HEK293 (cell line): ENCODE measurements around the gene EFCAB5.

Source experiments
- CTCF ChIA-PET: fragments of 350-600 bp; formaldehyde crosslinking; extraction: SDS; loops from one replicate; lab custom pipeline; 2021; ENCODE audit warnings: antibody characterized with exemption; lab: Yijun Ruan, JAX
- POLR2A ChIA-PET: fragments of 300-600 bp; formaldehyde crosslinking; extraction: SDS; loops from one replicate; lab custom pipeline; 2020; ENCODE audit warnings: antibody characterized with exemption, inconsistent platforms; lab: Yijun Ruan, JAX
- H3K27ac ChIP-seq: fragments of 200-500 bp; sonication (Bioruptor generic); 2 replicates; pipeline ENCODE4 v1.5.1; 2014; ENCODE audit warnings: low read depth, low read length, control low read depth, inconsistent platforms; ENCODE audit errors: extremely low read depth
- H3K36me3 ChIP-seq, 2 experiments: fragments of 200-500 bp in 1 of 2; sonication (Bioruptor generic) in 1 of 2; 1 replicate in 1 of 2; 2 replicates in 1 of 2; pipeline ENCODE4 v1.5.1; 2014 to 2017; ENCODE audit warnings: inconsistent platforms in 2 of 2, low read length in 2 of 2; ENCODE audit not compliant: control insufficient read depth in 2 of 2, insufficient read depth in 1 of 2
- H3K4me1 ChIP-seq: fragments of 200-500 bp; sonication (Bioruptor generic); 2 replicates; pipeline ENCODE4 v1.5.1; 2014; ENCODE audit warnings: mild to moderate bottlenecking, low read length, inconsistent platforms; ENCODE audit not compliant: control insufficient read depth, insufficient read depth
- H3K4me3 ChIP-seq: 2 replicates; pipeline ENCODE4 v1.5.1; 2011; ENCODE audit warnings: low read depth, mild to moderate bottlenecking, control low read depth, low read length, moderate library complexity
- H3K9me3 ChIP-seq: fragments of 200-500 bp; sonication (Bioruptor generic); 2 replicates; pipeline ENCODE4 v1.5.1; 2014; ENCODE audit warnings: low read depth, low read length, inconsistent platforms; ENCODE audit not compliant: control insufficient read depth, insufficient read depth
- AEBP2 ChIP-seq: fragments of 450-650 bp; formaldehyde crosslinking; IDR thresholded peaks from 2 replicates; pipeline ENCODE4 v1.5.1; 2016; ENCODE audit warnings: missing biosample characterization, missing genetic modification characterization, borderline replicate concordance
- EGR2 ChIP-seq: fragments of 450-650 bp; formaldehyde crosslinking; IDR thresholded peaks from 2 replicates; pipeline ENCODE4 v1.5.1; 2016; ENCODE audit warnings: low read depth, missing biosample characterization, missing genetic modification characterization
- MYNN ChIP-seq: fragments of 450-650 bp; formaldehyde crosslinking; IDR thresholded peaks from 2 replicates; pipeline ENCODE4 v1.5.1; 2016; ENCODE audit warnings: missing biosample characterization, missing genetic modification characterization, borderline replicate concordance
- SCRT2 ChIP-seq: fragments of 450-650 bp; formaldehyde crosslinking; IDR thresholded peaks from 2 replicates; pipeline ENCODE4 v1.5.1; 2016; ENCODE audit warnings: missing biosample characterization, missing genetic modification characterization
- TRIM28 ChIP-seq: IDR thresholded peaks from 2 replicates; pipeline ENCODE4 v1.6.1; 2011; ENCODE audit warnings: low read length, control low read depth, borderline replicate concordance
- TSHZ1 ChIP-seq: fragments of 450-650 bp; formaldehyde crosslinking; IDR thresholded peaks from 2 replicates; pipeline ENCODE4 v1.5.1; 2016; ENCODE audit warnings: missing biosample characterization, missing genetic modification characterization, borderline replicate concordance
- ZBTB7A ChIP-seq: fragments of 450-650 bp; formaldehyde crosslinking; IDR thresholded peaks from 2 replicates; pipeline ENCODE4 v1.5.1; 2016; ENCODE audit warnings: low read depth, missing biosample characterization, missing genetic modification characterization
- ZFP37 ChIP-seq: fragments of 450-650 bp; formaldehyde crosslinking; IDR thresholded peaks from 2 replicates; pipeline ENCODE4 v1.5.1; 2016; ENCODE audit warnings: missing biosample characterization, missing genetic modification characterization
- ZNF121 ChIP-seq: fragments of 450-650 bp; formaldehyde crosslinking; IDR thresholded peaks from 2 replicates; pipeline ENCODE4 v1.5.1; 2016; ENCODE audit warnings: missing biosample characterization, missing genetic modification characterization
- ZNF16 ChIP-seq: fragments of 450-650 bp; formaldehyde crosslinking; IDR thresholded peaks from 2 replicates; pipeline ENCODE4 v1.5.1; 2016; ENCODE audit warnings: low read depth, missing biosample characterization, missing genetic modification characterization
- ZNF184 ChIP-seq: fragments of 450-650 bp; IDR thresholded peaks from 2 replicates; pipeline ENCODE4 v1.5.1; 2018; ENCODE audit warnings: missing biosample characterization, mild to moderate bottlenecking, missing genetic modification characterization
- ZNF324 ChIP-seq: fragments of 450-650 bp; formaldehyde crosslinking; IDR thresholded peaks from 2 replicates; pipeline ENCODE4 v1.5.1; 2016; ENCODE audit warnings: missing biosample characterization, missing genetic modification characterization
- ZNF544 ChIP-seq: fragments of 450-650 bp; formaldehyde crosslinking; IDR thresholded peaks from 2 replicates; pipeline ENCODE4 v1.5.0; 2017; ENCODE audit warnings: missing biosample characterization, missing genetic modification characterization
- ZNF785 ChIP-seq: fragments of 450-650 bp; formaldehyde crosslinking; IDR thresholded peaks from 2 replicates; pipeline ENCODE4 v1.5.1; 2016; ENCODE audit warnings: missing biosample characterization, missing genetic modification characterization
- TF ChIP-seq, protein P1 (sequence below): fragments of 450-650 bp; formaldehyde crosslinking; IDR thresholded peaks from 2 replicates; pipeline ENCODE4 v1.5.1; 2016; ENCODE audit warnings: missing biosample characterization, missing genetic modification characterization
- TF ChIP-seq, protein P2 (sequence below): fragments of 450-650 bp; formaldehyde crosslinking; IDR thresholded peaks from 2 replicates; pipeline ENCODE4; 2016; ENCODE audit warnings: missing biosample characterization, missing genetic modification characterization
- TF ChIP-seq, protein P3 (sequence below): sonication (generic); formaldehyde crosslinking; IDR thresholded peaks from 2 replicates; pipeline ENCODE4 v1.8.1; 2022; ENCODE audit warnings: mild to moderate bottlenecking, moderate library complexity, missing genetic modification reagents
- TF ChIP-seq, protein P4 (sequence below): fragments of 450-650 bp; formaldehyde crosslinking; IDR thresholded peaks from 2 replicates; pipeline ENCODE4 v1.5.1; 2017; ENCODE audit warnings: missing biosample characterization, mild to moderate bottlenecking, missing genetic modification characterization, moderate library complexity
- TF ChIP-seq, protein P5 (sequence below): fragments of 450-650 bp; formaldehyde crosslinking; IDR thresholded peaks from 2 replicates; pipeline ENCODE4 v1.5.1; 2016; ENCODE audit warnings: missing biosample characterization, missing genetic modification characterization, low read depth

The EFCAB5 gene

GRCh38 chr17:30113213-30113612 lies 171.8 kb downstream of the EFCAB5 start (continued):
- TF ChIP-seq TSHZ1 = no peak
- TF ChIP-seq, protein P1, sequence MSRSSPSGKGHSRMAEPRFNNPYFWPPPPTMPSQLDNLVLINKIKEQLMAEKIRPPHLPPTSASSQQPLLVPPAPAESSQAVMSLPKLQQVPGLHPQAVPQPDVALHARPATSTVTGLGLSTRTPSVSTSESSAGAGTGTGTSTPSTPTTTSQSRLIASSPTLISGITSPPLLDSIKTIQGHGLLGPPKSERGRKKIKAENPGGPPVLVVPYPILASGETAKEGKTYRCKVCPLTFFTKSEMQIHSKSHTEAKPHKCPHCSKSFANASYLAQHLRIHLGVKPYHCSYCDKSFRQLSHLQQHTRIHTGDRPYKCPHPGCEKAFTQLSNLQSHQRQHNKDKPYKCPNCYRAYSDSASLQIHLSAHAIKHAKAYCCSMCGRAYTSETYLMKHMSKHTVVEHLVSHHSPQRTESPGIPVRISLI (tag by site-specific recombination) = no peak

DNA sequence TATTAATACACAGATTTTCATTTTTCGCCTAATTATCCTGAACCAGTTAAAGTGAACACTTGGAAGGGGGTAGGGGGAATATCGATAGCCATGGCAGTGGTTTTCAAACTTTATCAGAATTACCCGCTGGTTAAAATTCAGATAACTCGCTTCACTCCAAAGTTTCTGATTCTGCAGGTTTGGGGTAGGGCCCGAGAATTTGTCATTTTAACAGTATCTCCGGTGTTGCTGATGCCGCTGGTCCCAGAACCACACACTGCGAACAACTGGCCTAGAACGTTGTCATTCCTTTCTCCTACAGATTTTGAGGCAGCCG lies 174.9 kb downstream of the EFCAB5 start:
- TF ChIP-seq EGR2 (tag by site-specific recombination) (no peak), ZBTB7A (tag by site-specific recombination) (no peak), ZNF184 (tag by site-specific recombination) (0 out of 2 replicates have a peak, but pooled peaks have one; percentile 13)
- TF ChIP-seq, protein P2, sequence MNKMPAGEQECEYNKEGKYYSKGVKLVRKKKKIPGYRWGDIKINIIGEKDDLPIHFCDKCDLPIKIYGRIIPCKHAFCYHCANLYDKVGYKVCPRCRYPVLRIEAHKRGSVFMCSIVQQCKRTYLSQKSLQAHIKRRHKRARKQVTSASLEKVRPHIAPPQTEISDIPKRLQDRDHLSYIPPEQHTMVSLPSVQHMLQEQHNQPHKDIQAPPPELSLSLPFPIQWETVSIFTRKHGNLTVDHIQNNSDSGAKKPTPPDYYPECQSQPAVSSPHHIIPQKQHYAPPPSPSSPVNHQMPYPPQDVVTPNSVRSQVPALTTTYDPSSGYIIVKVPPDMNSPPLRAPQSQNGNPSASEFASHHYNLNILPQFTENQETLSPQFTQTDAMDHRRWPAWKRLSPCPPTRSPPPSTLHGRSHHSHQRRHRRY (tag by site-specific recombination) = no peak
- Histone ChIP-seq H3K36me3 (peaks cover 24 to 27% of the 10 kb centered on the region in 2 experiments), H3K27ac (peak overlapping the region; percentile 95), H3K9me3 (no peaks in the 10 kb centered on the region), H3K4me1 (peaks cover 11% of the 10 kb centered on the region), H3K4me3 (peak overlapping the region; percentile 47)
- ChIA-PET POLR2A (no interaction called here), CTCF (interaction anchor here (0.6 to 8.1 kb wide), 4 partner anchors 9 to 1416 kb away, joined by 3 to 108 read pairs (median 4); no protein-coding TSS in a partner anchor)

GRCh38 chr17:30116661-30117551 lies 175.5 kb downstream of the EFCAB5 start, which contains the start of gene NSRP1:
Gene NSRP1, plus strand, starts transcription at chr17:30116816. Its CDS starts 28 bp downstream, at chr17:30116844.
- Histone ChIP-seq H3K9me3 (no peaks in the 10 kb centered on the region), H3K27ac (peak within 1 kb of the TSS; percentile 95), H3K4me3 (peak within 1 kb of the TSS; percentile 47), H3K4me1 (peaks cover 11% of the 10 kb centered on the region), H3K36me3 (peaks cover 29 to 33% of the 10 kb centered on the region in 2 experiments)
- ChIA-PET CTCF (interaction anchor here (0.6 to 8.1 kb wide), 5 partner anchors 8 to 979 kb away, joined by 3 to 108 read pairs (median 5); partner anchors contain the start of gene CPD), POLR2A (interaction anchor here (0.6 to 1.3 kb wide), 3 partner anchors 10 to 187 kb away, joined by 4 to 11 read pairs (median 6); partner anchors contain the start of gene SSH2)
- TF ChIP-seq MYNN (tag by site-specific recombination) (no peak), ZNF16 (no peak), AEBP2 (no peak), ZNF785 (tag by site-specific recombination) (0 out of 2 replicates have a peak, but pooled peaks have one; percentile 17), SCRT2 (tag by site-specific recombination) (no peak), TRIM28 (0 out of 2 replicates have a peak, but pooled peaks have one; percentile 47), ZNF544 (tag by site-specific recombination) (no peak), ZNF324 (peak; percentile 93), ZNF121 (tag by site-specific recombination) (no peak), ZFP37 (peak; percentile 54; the same call in 1 of the 2 replicates)
- TF ChIP-seq, protein P3, sequence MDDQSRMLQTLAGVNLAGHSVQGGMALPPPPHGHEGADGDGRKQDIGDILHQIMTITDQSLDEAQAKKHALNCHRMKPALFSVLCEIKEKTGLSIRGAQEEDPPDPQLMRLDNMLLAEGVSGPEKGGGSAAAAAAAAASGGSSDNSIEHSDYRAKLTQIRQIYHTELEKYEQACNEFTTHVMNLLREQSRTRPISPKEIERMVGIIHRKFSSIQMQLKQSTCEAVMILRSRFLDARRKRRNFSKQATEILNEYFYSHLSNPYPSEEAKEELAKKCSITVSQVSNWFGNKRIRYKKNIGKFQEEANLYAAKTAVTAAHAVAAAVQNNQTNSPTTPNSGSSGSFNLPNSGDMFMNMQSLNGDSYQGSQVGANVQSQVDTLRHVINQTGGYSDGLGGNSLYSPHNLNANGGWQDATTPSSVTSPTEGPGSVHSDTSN (CRISPR knock-in tag) = no peak
- TF ChIP-seq, protein P4, sequence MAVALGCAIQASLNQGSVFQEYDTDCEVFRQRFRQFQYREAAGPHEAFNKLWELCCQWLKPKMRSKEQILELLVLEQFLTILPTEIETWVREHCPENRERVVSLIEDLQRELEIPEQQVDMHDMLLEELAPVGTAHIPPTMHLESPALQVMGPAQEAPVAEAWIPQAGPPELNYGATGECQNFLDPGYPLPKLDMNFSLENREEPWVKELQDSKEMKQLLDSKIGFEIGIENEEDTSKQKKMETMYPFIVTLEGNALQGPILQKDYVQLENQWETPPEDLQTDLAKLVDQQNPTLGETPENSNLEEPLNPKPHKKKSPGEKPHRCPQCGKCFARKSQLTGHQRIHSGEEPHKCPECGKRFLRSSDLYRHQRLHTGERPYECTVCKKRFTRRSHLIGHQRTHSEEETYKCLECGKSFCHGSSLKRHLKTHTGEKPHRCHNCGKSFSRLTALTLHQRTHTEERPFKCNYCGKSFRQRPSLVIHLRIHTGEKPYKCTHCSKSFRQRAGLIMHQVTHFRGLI (tag by site-specific recombination) = no peak
- TF ChIP-seq, protein P5, sequence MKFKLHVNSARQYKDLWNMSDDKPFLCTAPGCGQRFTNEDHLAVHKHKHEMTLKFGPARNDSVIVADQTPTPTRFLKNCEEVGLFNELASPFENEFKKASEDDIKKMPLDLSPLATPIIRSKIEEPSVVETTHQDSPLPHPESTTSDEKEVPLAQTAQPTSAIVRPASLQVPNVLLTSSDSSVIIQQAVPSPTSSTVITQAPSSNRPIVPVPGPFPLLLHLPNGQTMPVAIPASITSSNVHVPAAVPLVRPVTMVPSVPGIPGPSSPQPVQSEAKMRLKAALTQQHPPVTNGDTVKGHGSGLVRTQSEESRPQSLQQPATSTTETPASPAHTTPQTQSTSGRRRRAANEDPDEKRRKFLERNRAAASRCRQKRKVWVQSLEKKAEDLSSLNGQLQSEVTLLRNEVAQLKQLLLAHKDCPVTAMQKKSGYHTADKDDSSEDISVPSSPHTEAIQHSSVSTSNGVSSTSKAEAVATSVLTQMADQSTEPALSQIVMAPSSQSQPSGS (tag by site-specific recombination) = peak; percentile 87
